MM.1S (cell line): ENCODE results near the gene DNALI1.

ENCODE experiments used
- CTCF ChIP-seq: fragments of 300-600 bp; sonication (generic); IDR thresholded peaks from 2 replicates; pipeline ENCODE4 v1.5.1; 2016; ENCODE audit warnings: antibody characterized with exemption, low read length, mixed read lengths
- EZH2 ChIP-seq: fragments of 300-600 bp; sonication (generic); optimal IDR thresholded peaks from 2 replicates; pipeline ENCODE3; 2017; ENCODE audit warnings: low read depth, mild to moderate bottlenecking, antibody characterized with exemption, low read length, mixed read lengths
- EZH2phosphoT487 ChIP-seq: fragments of 300-600 bp; sonication (generic); IDR thresholded peaks from 2 replicates; pipeline ENCODE4 v1.6.1; 2018; ENCODE audit warnings: antibody characterized with exemption, low read length

- TF ChIP-seq CTCF (no peak), EZH2 (no peak), EZH2phosphoT487 (no peak)
These were observed 19.4 kb upstream of the DNALI1 start for GRCh38 chr1:37537378-37537777.
